HK-2 (cell line): Measurements from ENCODE around the gene RRM2.
"Not testable (repeated sequence)": the region's sequence is repeated elsewhere in the genome, so short reads cannot be mapped to it uniquely, and the experiment has no call there.

ENCODE experiments used
- DNase-seq: peaks from one replicate; pipeline ENCODE4 v3.0.0-alpha.2; 2018; ENCODE audit not compliant: unreplicated experiment

The RRM2 gene

GRCh38 chr2:10132043-10132575 lies 9.6 kb downstream of the RRM2 start:
- DNase-seq, result no peak

- DNase-seq, result peak; percentile 45
Observed at GRCh38 chr2:10132596-10132995, 10.1 kb downstream of the RRM2 start.

- no peak for DNase-seq
Observed at GRCh38 chr2:10132996-10133647, 10.6 kb downstream of the RRM2 start.

GRCh38 chr2:10135296-10136089 lies 13.0 kb downstream of the RRM2 start:
- no peak for DNase-seq

GRCh38 chr2:10136101-10136934 lies 13.8 kb downstream of the RRM2 start:
- no peak for DNase-seq

- peak; percentile 36 for DNase-seq
Observed at GRCh38 chr2:10137053-10137843, 14.7 kb downstream of the RRM2 start.

GRCh38 chr2:10139536-10139935 lies 17.0 kb downstream of the RRM2 start:
- DNase-seq, result no peak

GRCh38 chr2:10140841-10141610 lies 18.5 kb downstream of the RRM2 start:
- DNase-seq, result no peak

- no peak for DNase-seq
Observed at GRCh38 chr2:10141736-10142639, 19.4 kb downstream of the RRM2 start.

GRCh38 chr2:10142640-10142965 lies 20.1 kb downstream of the RRM2 start:
- no peak for DNase-seq

GRCh38 chr2:10144771-10145518 lies 22.4 kb downstream of the RRM2 start:
- no peak for DNase-seq

GRCh38 chr2:10145519-10146357 lies 23.2 kb downstream of the RRM2 start:
- no peak for DNase-seq

- no peak for DNase-seq
Observed at GRCh38 chr2:10146366-10147005, 23.9 kb downstream of the RRM2 start.

- not testable (repeated sequence) for DNase-seq
Observed at GRCh38 chr2:10147050-10147660, 24.6 kb downstream of the RRM2 start.

- no peak for DNase-seq
Observed at GRCh38 chr2:10148268-10148667, 25.7 kb downstream of the RRM2 start.

GRCh38 chr2:10149635-10150034 lies 27.1 kb downstream of the RRM2 start:
- no peak for DNase-seq

GRCh38 chr2:10150436-10150835 lies 27.9 kb downstream of the RRM2 start:
- DNase-seq, result no peak
